GM23248 (cell line): ENCODE results near the gene CWC15.

ENCODE experiments used
- EZH2 ChIP-seq: fragments of 200-600 bp; sonication (generic); IDR thresholded peaks from 2 replicates; pipeline ENCODE4 v1.6.1; 2018; ENCODE audit warnings: antibody characterized with exemption, mild to moderate bottlenecking; ENCODE audit not compliant: insufficient read depth, poor library complexity, severe bottlenecking
- EZH2phosphoT487 ChIP-seq: fragments of 200-600 bp; sonication (generic); IDR thresholded peaks from 2 replicates; pipeline ENCODE4 v1.6.1; 2018; ENCODE audit warnings: antibody characterized with exemption, moderate library complexity, mild to moderate bottlenecking, low read depth; ENCODE audit not compliant: insufficient read depth

- TF ChIP-seq EZH2 (no peak), EZH2phosphoT487 (no peak)
These were observed 15.1 kb downstream of the CWC15 start for GRCh38 chr11:94958121-94958696.
